ENCODE results near the gene SLC22A23.

SLC22A23 gene

DNA sequence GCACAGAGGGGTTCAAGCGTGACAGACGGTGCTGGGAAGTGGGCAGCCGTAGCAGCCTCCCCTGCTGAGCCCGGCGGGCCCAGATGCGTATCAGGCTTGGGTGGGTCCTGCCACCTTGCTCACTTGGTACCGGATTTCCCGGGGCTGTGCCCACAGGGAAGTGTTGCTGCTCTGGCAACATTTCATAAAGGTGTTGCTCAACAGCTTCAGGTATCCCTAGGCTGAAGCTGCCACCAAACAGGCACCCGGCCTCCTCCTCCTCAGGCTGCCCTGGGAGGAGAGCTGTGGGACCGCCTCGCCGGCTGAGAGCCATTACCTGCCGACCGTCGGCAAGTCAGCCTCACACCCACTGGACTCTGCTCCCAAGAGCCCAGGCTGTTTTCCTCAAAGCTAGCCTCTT lies 186.6 kb downstream of the SLC22A23 start:
- no peak overlapping the region for H3K4me3 ChIP-seq
- in situ Hi-C loops (cut with MboI; ENCODE audit: low sequenced_read_pairs): no loop called here
- no peaks in the 10 kb centered on the region for H3K9me3 ChIP-seq
- no peaks in the 10 kb centered on the region for H3K4me1 ChIP-seq
- H3K27me3 ChIP-seq (ENCODE audit: low read depth): no peaks in the 10 kb centered on the region
- peaks cover 62% of the 10 kb centered on the region for H3K36me3 ChIP-seq (replicated peaks)
- DNase-seq (ENCODE audit: low spot score in 2 of 2): no peak

DNA sequence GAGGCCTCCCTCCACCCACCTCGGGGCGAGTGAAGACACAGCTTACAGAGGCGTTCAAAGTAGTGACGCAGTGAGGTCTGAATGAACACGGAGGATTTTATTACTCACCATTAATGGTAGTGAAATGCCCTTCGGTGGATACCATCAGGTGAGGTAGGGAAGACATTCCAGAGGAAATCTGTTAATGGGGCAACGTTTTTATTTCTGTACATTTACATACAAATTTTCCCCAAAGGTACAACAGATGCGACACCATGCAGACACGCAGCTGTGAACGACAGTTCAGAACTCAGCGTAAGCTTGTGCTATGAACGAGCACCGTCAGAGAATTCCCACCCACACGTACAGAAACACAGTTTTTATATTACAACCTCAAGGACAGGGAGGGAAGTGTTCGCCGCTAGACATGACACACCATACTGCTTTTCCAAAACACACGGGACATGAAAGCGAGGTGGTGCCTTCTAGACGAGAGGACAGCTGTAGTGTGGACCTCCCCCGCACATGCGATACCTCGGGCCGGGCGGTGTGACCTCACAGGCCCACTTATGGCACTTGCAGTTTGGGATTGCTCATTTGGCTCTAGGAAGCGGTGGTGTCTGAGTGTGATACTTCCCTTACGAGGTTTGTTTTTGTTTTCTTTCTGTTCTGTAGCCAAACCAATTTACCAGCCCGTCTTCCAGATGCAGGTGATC lies 187.4 kb downstream of the SLC22A23 start:
- Histone ChIP-seq H3K4me3 (no peak overlapping the region), H3K27me3 (ENCODE audit: low read depth) (no peaks in the 10 kb centered on the region), H3K9me3 (no peaks in the 10 kb centered on the region), H3K4me1 (no peaks in the 10 kb centered on the region), H3K36me3 (replicated peaks) (peaks cover 69% of the 10 kb centered on the region)
- in situ Hi-C loops (cut with MboI; ENCODE audit: low sequenced_read_pairs): loop anchor here (10.0 kb wide), 1 partner anchor 715 kb away; no protein-coding TSS in a partner anchor
- no peak for DNase-seq (ENCODE audit: low spot score in 2 of 2)

DNA sequence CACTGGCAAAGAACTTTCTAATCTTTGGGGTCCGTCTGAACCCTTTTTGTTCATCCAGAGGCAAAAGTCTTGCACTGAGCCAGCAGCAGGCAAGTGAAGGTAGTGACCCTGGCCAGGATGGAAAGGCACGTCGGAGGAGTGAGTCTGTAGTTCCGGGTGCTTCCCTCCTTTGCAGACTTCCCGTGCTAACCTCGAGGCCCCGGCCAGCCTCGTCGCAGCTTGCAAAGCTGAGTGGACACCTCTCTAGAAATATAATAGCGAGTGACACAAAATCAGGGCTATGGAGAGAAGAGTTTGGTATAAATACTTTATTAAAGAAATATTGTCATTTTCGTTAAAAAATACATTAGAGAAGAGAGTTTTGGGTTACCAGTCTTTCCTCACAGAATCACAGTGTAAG lies 188.2 kb downstream of the SLC22A23 start:
- peaks cover 73% of the 10 kb centered on the region for H3K36me3 ChIP-seq (replicated peaks)
- H3K9me3 ChIP-seq: no peaks in the 10 kb centered on the region
- H3K4me3 ChIP-seq: no peak overlapping the region
- in situ Hi-C loops (cut with MboI; ENCODE audit: low sequenced_read_pairs): loop anchor here (10.0 kb wide), 1 partner anchor 716 kb away; no protein-coding TSS in a partner anchor
- H3K27me3 ChIP-seq (ENCODE audit: low read depth): no peaks in the 10 kb centered on the region
- DNase-seq (ENCODE audit: low spot score in 2 of 2): no peak
- no peaks in the 10 kb centered on the region for H3K4me1 ChIP-seq

DNA sequence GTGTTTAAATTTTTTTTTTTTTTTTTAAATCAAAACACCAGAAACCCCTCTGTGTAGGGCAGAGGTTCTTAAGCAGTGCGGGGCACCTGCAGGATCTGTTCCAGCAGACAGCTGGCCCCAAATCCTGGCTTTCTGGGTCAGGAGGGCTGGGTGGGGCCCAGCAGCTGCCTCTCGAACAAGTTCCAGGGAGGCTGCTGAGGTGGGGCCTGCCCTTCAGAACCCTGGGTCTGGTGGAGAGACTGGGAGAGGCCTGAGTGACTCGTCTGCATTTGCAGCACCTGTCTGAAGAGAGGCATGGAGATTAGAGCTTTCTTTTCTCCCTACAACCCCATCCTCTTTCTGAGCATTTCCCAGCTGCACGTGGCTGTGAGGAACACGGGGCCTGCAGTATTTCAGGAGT lies 189.7 kb downstream of the SLC22A23 start:
- Histone ChIP-seq H3K4me3 (no peak overlapping the region), H3K4me1 (no peaks in the 10 kb centered on the region), H3K36me3 (replicated peaks) (peaks cover 71% of the 10 kb centered on the region), H3K27me3 (ENCODE audit: low read depth) (no peaks in the 10 kb centered on the region), H3K9me3 (no peaks in the 10 kb centered on the region)
- in situ Hi-C loops (cut with MboI; ENCODE audit: low sequenced_read_pairs): loop anchor here (10.0 kb wide), 1 partner anchor 718 kb away; no protein-coding TSS in a partner anchor
- DNase-seq (ENCODE audit: low spot score in 2 of 2): no peak

DNA sequence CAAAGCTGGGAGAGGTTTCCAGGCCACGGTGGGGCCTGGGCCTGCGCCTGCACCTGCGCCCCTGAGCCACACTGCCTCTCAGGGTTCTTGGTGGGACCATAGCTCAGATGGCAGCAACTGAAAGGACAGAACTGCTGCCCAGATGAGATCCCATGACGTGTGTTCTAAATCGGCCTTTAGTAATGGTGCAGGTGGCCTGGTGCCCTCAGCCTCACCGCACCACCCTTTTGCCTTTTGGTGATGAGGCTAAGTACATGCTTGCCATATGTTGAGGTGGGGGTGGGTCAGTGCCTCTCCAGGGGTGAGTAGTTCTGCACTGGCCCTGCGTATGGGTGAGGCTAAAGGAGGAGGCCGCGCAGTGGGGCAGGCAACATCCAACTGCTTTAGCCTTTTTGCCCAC lies 190.7 kb downstream of the SLC22A23 start:
- H3K4me1 ChIP-seq: peaks cover 1% of the 10 kb centered on the region
- in situ Hi-C loops (cut with MboI; ENCODE audit: low sequenced_read_pairs): loop anchor here (10.0 kb wide), 1 partner anchor 719 kb away; no protein-coding TSS in a partner anchor
- H3K36me3 ChIP-seq (replicated peaks): peaks cover 61% of the 10 kb centered on the region
- DNase-seq (ENCODE audit: low spot score in 2 of 2): no peak
- no peaks in the 10 kb centered on the region for H3K9me3 ChIP-seq
- H3K4me3 ChIP-seq: no peak overlapping the region
- no peaks in the 10 kb centered on the region for H3K27me3 ChIP-seq (ENCODE audit: low read depth)

DNA sequence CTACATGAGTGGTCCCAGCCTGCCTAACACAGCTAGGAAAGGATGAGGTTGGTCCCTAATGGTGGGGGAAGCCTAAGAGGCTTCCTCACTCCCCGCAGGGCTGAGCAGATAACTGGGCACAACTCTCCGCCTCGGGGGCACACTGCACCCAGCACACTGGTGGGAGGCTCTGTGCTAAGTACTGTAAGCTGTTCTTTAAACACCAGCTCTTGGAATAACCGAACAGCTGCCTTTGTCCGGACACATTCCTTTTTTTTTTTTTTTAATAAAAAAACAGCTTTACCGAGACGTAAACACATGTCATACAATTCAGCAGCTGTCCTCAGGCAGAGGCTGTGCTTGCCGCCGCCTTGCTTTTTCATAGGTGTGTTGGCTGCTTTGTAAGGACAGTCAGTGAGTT lies 191.2 kb downstream of the SLC22A23 start:
- DNase-seq (ENCODE audit: low spot score in 2 of 2): no peak
- H3K27me3 ChIP-seq (ENCODE audit: low read depth): no peaks in the 10 kb centered on the region
- no peaks in the 10 kb centered on the region for H3K9me3 ChIP-seq
- H3K4me3 ChIP-seq: no peak overlapping the region
- in situ Hi-C loops (cut with MboI; ENCODE audit: low sequenced_read_pairs): loop anchor here (10.0 kb wide), 1 partner anchor 719 kb away; no protein-coding TSS in a partner anchor
- H3K4me1 ChIP-seq: peaks cover 6% of the 10 kb centered on the region
- peaks cover 56% of the 10 kb centered on the region for H3K36me3 ChIP-seq (replicated peaks)

DNA sequence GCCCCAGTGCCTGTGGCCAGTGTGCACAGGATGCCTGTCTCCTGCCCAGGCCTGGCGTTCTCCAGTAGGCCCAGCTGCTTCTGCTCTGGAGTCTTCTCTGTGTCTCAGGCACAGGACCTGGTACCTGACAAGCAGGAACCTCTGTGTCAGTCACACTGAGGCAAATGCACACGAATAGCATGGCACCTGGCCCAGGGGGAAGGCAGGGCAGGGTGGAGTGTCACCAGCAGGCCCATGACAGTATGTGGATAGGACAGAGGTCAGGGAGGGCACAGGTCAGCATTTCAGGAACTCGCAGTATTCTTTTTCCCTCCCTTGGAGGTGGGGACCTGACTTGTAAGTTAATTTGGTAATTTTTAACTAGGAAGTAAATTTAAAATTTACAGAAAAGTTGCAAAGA lies 192.5 kb downstream of the SLC22A23 start:
- no peaks in the 10 kb centered on the region for H3K9me3 ChIP-seq
- H3K4me1 ChIP-seq: peaks cover 6% of the 10 kb centered on the region
- H3K4me3 ChIP-seq: no peak overlapping the region
- no peaks in the 10 kb centered on the region for H3K27me3 ChIP-seq (ENCODE audit: low read depth)
- DNase-seq (ENCODE audit: low spot score in 2 of 2): no peak
- peaks cover 45% of the 10 kb centered on the region for H3K36me3 ChIP-seq (replicated peaks)
- in situ Hi-C loops (cut with MboI; ENCODE audit: low sequenced_read_pairs): loop anchor here (10.0 kb wide), 1 partner anchor 720 kb away; no protein-coding TSS in a partner anchor

DNA sequence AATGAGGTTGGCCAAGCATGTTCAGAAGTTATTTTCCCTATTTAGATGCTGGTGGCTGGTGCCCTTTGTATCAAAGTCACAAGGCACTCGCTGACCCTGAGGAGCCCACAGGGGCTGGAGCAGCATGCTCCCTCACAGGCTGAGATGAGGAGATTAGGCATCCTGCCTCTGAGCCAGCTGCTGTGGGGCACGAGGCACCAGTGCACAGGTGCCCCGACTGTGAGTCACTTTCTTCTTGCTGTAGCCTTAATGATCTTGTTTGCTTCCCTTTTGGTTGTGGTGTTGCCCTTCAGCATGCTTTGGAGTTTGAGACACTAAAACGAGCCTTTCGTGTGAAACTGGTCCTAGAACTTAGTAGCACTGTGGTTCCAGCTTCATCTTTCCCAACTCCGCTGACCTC lies 193.8 kb downstream of the SLC22A23 start:
- H3K4me1 ChIP-seq: peaks cover 10% of the 10 kb centered on the region
- H3K4me3 ChIP-seq: no peak overlapping the region
- in situ Hi-C loops (cut with MboI; ENCODE audit: low sequenced_read_pairs): loop anchor here (10.0 kb wide), 1 partner anchor 722 kb away; no protein-coding TSS in a partner anchor
- no peaks in the 10 kb centered on the region for H3K9me3 ChIP-seq
- no peak for DNase-seq (ENCODE audit: low spot score in 2 of 2)
- H3K36me3 ChIP-seq (replicated peaks): peaks cover 37% of the 10 kb centered on the region
- no peaks in the 10 kb centered on the region for H3K27me3 ChIP-seq (ENCODE audit: low read depth)

DNA sequence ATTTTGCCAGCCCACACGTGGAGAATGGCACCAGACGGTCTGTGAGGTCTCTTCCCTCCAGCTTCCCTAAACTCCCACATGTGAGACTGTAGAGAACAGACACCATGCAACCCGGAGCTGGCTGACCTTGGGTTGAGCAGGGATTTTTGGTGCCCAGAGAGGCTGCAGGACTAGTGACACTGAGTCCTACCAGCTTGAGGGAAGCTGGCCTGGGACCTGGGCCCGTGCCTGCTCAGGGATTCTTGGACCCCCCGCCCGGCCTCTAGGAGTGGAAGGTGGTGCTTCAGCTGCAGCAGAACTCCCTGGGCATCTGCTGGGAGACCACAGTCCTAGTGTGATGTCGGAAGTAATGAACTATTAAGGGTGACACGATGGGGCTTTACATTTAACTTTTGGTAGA lies 194.9 kb downstream of the SLC22A23 start:
- no peak for DNase-seq (ENCODE audit: low spot score in 2 of 2)
- Histone ChIP-seq H3K4me1 (peaks cover 11% of the 10 kb centered on the region), H3K4me3 (no peak overlapping the region), H3K36me3 (replicated peaks) (peaks cover 31% of the 10 kb centered on the region), H3K9me3 (no peaks in the 10 kb centered on the region), H3K27me3 (ENCODE audit: low read depth) (no peaks in the 10 kb centered on the region)
- in situ Hi-C loops (cut with MboI; ENCODE audit: low sequenced_read_pairs): loop anchor here (10.0 kb wide), 1 partner anchor 723 kb away; no protein-coding TSS in a partner anchor

DNA sequence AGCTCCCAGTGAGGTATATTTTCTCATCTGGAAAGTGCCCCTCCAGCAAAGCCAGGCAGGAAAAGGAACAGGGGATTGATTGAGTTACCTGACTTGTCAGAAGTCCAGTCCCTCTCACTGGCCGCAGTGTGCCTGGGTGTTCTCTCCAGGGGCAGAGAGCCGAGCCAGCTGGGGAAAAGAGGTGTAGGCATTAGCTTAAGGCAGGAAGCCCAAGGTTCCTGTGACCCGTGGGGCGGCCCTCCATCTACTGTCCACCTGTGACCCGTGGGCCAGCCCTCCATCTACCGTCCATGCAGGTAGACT lies 195.4 kb downstream of the SLC22A23 start:
- in situ Hi-C loops (cut with MboI; ENCODE audit: low sequenced_read_pairs): loop anchor here (10.0 kb wide), 1 partner anchor 723 kb away; no protein-coding TSS in a partner anchor
- peaks cover 31% of the 10 kb centered on the region for H3K36me3 ChIP-seq (replicated peaks)
- no peaks in the 10 kb centered on the region for H3K9me3 ChIP-seq
- DNase-seq (ENCODE audit: low spot score in 2 of 2): no peak
- peaks cover 11% of the 10 kb centered on the region for H3K4me1 ChIP-seq
- no peak overlapping the region for H3K4me3 ChIP-seq
- no peaks in the 10 kb centered on the region for H3K27me3 ChIP-seq (ENCODE audit: low read depth)

DNA sequence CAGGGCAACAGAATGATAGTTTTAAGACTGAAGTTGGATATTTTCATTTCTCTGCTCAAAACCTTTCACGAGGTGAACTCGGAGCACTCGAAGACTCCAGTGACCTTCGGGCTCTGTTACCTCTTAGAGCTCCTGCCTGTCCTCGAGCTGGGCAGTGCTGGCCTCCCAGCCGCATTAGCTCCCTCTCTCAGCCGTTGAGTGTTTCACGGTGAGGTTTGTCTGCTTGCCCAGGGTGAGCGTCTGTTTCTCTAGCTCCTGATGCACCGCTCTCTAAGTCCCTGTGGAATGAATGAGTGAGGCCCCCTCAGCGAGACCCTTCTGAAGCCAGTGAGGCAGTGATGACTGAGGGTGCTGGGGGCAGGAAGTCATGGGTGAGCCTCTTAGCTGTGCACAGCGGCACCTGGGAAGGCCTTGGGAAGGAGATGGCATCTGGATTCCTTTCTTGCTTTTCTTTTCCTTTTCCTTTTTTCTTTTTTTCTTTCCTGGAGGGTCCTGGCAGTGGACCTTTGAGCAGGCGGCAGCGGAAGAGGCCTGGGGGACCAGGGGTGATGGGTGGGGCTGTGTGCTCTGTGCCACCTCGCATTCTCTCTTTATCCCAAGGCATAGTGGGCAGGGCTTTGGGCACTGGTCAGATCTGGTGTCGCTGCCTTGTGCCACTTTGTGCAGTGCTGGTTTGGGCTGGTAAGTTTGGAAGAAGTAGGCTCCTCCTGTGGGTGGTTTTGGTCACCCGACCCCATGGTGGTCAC lies 195.9 kb downstream of the SLC22A23 start:
- Histone ChIP-seq H3K36me3 (replicated peaks) (peaks cover 27% of the 10 kb centered on the region), H3K4me3 (no peak overlapping the region; the same call in 1 of the 2 replicates), H3K4me1 (peaks cover 11% of the 10 kb centered on the region), H3K27me3 (ENCODE audit: low read depth) (no peaks in the 10 kb centered on the region), H3K9me3 (no peaks in the 10 kb centered on the region)
- in situ Hi-C loops (cut with MboI; ENCODE audit: low sequenced_read_pairs): loop anchor here (10.0 kb wide), 1 partner anchor 724 kb away; no protein-coding TSS in a partner anchor
- DNase-seq (ENCODE audit: low spot score in 2 of 2): no peak

DNA sequence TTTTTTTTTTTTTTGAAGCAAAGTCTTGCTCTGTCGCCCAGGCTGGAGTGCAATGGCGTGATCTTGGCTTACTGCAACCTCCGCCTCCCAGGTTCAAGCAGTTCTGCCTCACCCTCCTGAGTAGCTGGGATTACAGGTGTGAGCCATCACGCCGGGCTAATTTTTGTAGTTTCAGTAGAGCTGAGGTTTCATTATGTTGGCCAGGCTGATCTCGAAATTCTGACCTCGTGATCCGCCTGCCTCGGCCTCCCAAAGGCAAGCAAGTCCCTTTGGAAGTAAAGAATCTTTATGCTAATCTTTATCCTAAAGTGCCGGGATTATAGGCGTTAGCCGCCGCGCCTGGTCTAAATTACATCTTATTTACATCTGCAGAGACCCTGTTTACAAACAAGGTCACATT lies 196.6 kb downstream of the SLC22A23 start:
- in situ Hi-C loops (cut with MboI; ENCODE audit: low sequenced_read_pairs): loop anchor here (10.0 kb wide), 1 partner anchor 725 kb away; no protein-coding TSS in a partner anchor
- Histone ChIP-seq H3K4me1 (peaks cover 11% of the 10 kb centered on the region), H3K9me3 (no peaks in the 10 kb centered on the region), H3K27me3 (ENCODE audit: low read depth) (no peaks in the 10 kb centered on the region), H3K4me3 (no peak overlapping the region; the same call in 1 of the 2 replicates), H3K36me3 (replicated peaks) (peaks cover 23% of the 10 kb centered on the region)
- peak; percentile 25 to 47 for DNase-seq (ENCODE audit: low spot score in 2 of 2)

DNA sequence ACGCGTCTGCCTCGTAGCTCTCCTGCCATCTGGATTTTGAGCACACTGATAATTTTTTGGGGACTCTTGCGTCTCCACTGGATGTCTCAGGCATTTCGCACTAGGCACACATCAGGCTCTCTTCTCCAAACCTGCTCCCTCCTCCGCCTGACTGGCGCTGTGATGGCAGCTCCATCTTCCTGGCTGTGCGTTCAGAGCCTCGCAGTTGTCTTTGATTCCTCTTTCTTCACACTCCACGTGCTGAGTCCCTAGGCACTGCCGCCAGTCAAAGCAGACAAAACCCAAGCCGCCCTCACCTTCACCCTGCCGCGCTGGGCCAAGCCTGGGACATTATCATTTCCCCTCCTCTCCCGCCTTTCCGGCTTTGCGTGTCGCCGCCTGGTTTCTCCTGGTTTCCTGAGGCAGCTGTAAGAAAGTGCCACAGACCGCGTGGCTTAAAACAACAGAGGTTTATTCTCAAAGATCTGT lies 197.3 kb downstream of the SLC22A23 start:
- Histone ChIP-seq H3K9me3 (no peaks in the 10 kb centered on the region), H3K4me1 (peaks cover 11% of the 10 kb centered on the region), H3K36me3 (replicated peaks) (peaks cover 17% of the 10 kb centered on the region), H3K4me3 (peak overlapping the region; percentile 67), H3K27me3 (ENCODE audit: low read depth) (no peaks in the 10 kb centered on the region)
- peak; percentile 26 to 61 for DNase-seq (ENCODE audit: low spot score in 2 of 2)
- in situ Hi-C loops (cut with MboI; ENCODE audit: low sequenced_read_pairs): no loop called here
